ENCODE results near the gene ST7. TPM values are rescaled to one million over a fixed set of nuclear protein-coding genes. Genes with fewer than 3 reads are reported as not detected.

ST7 gene
- total and polyA plus RNA-seq, 2 donors (not counting 3 experiments of a cell fraction or from before 2014, with no cell fraction given), result 18.6 to 24.9 TPM

DNA sequence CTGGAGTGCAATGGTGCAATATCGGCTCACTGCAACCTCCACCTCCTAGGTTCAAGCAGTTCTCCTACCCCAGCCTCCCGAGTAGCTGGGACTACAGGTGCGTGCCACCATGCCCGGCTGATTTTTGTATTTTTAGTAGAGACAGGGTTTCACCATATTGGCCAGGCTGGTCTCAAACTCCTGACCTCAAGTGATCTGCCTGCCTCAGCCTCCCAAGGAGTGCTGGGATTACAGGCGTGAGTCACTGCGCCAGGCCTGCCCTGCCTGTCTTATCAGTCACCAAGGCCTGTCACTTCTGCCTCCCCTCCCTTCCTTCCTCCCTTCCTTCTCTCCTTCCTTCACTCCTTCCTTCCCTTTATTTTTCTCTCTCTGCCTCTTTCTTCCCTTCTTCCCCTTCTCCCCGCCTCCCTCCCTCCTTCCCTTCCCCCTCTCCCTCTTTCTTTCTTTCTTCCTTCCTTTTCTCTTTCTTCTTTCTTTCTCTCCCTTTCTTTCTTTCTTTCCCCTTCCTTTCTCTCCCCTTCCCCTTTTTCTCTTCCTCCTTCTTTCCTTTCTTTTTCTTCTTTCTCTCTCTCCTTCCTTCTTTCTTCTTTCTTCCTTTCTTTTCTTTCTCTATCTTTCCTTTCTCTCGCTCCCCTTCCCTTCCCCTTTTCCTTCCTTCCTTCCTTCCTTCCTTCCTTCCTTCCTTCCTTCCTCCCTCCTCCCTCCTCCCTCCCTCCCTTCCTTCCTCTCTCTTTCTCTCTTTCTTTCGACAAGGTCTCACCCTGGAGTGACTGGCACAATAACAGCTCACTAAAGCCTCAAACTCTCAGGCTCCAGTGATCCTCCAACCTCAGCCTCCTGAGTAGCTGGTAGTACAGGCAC lies 3.1 kb upstream of the ST7 start:
- no TSS peak for BruUV-seq (replicated peaks)
- dilution Hi-C loops (cut with MboI; ENCODE audit: extremely low pct_ligation_motif_present, low sequenced_read_pairs), result no loop called here

More for the DNA sequence above, 3.1 kb upstream of the ST7 start:
- H3K79me2 ChIP-seq (ENCODE audit: control insufficient read depth, insufficient read depth, low read length), result peaks cover 13% of the 10 kb centered on the region
- H2AFZ ChIP-seq (ENCODE audit: low read depth, low read length), result no peak overlapping the region
- no peaks in the 10 kb centered on the region for H3K36me3 ChIP-seq (ENCODE audit: control insufficient read depth in 2 of 2, extremely low read depth in 1 of 2, insufficient read depth in 2 of 2, low read length in 2 of 2)
- no peaks in the 10 kb centered on the region for H3K27me3 ChIP-seq (ENCODE audit: control insufficient read depth in 2 of 2, insufficient read depth in 2 of 2, low read length in 2 of 2)
- DNase-seq (ENCODE audit: low read depth, low spot score), result no peak
- no peak overlapping the region for H3K27ac ChIP-seq (ENCODE audit: insufficient read depth, low read depth, low read length)
- intact Hi-C loops (cut with micrococcal nuclease), result no loop called here
- no peaks in the 10 kb centered on the region for H3K9me3 ChIP-seq (replicated peaks; ENCODE audit: control insufficient read depth, insufficient read depth, low read length)
- no peaks in the 10 kb centered on the region for H3K9me1 ChIP-seq (replicated peaks; ENCODE audit: control insufficient read depth, extremely low read depth, insufficient read depth, low read length)
- H3K9ac ChIP-seq (replicated peaks; ENCODE audit: extremely low read depth, insufficient read depth, low read length), result no peak overlapping the region
- peaks cover 19% of the 10 kb centered on the region for H3K4me1 ChIP-seq (ENCODE audit: control insufficient read depth, extremely low read depth, insufficient read depth, low read length)
- no peaks in the 10 kb centered on the region for H4K20me1 ChIP-seq (replicated peaks; ENCODE audit: control insufficient read depth, extremely low read depth, insufficient read depth, low read length)
- TF ChIP-seq POLR2AphosphoS5 (IDR thresholded peaks at IDR 0.05; ENCODE audit: insufficient read depth, low read depth, low read length), result no peak
- TF ChIP-seq POLR2A (IDR thresholded peaks at IDR 0.05; ENCODE audit: low read depth, low read length), result no peak
- no peak for TF ChIP-seq JUN (IDR thresholded peaks at IDR 0.05; ENCODE audit: borderline replicate concordance, insufficient read depth, insufficient read length, low read depth)
- TF ChIP-seq FOS (IDR thresholded peaks at IDR 0.05; ENCODE audit: borderline replicate concordance, insufficient read depth, low read length), result no peak
- no peak for TF ChIP-seq MAX (IDR thresholded peaks at IDR 0.05; ENCODE audit: insufficient read depth, insufficient read length)
- no peak for TF ChIP-seq EZH2 (IDR thresholded peaks at IDR 0.05; ENCODE audit: borderline replicate concordance, low read depth, low read length, severe bottlenecking)
- no peak for TF ChIP-seq MYC (IDR thresholded peaks at IDR 0.05; ENCODE audit: low read depth, low read length)
- no peak for TF ChIP-seq GATA2 (IDR thresholded peaks at IDR 0.05; ENCODE audit: insufficient read depth, insufficient read length, low read depth, low read length)
- no peak for TF ChIP-seq CTCF (IDR thresholded peaks at IDR 0.05; ENCODE audit: extremely low read depth in 1 of 2, insufficient read depth in 1 of 2, low read depth in 1 of 2, low read length in 2 of 2)
- FAIRE-seq, result no peak
- no peak overlapping the region for H3K4me3 ChIP-seq (replicated peaks in 1 of 3; ENCODE audit: insufficient read depth in 1 of 3, low read depth in 1 of 3, low read length in 3 of 3)
- ChIA-PET CTCF (interaction anchor here (1.0 kb wide), 1 partner anchor 38 kb away, joined by 3 read pairs; no protein-coding TSS in a partner anchor), POLR2A (no interaction called here)
- H3K4me2 ChIP-seq (ENCODE audit: insufficient read depth, low read length), result no peak overlapping the region

All from endothelial cell of umbilical vein (primary cell).